PC-3 (cell line): ENCODE measurements around the gene RND3. TPM values are rescaled to one million over a fixed set of nuclear protein-coding genes. Genes with fewer than 3 reads are reported as not detected.

Experiments
- ATAC-seq: fragments of 200-7000 bp; cut with Tn5 transposase; 2 replicates; pipeline ENCODE4 v1.9.1; 2020; ENCODE audit warnings: mild to moderate bottlenecking, moderate library complexity
- BruUV-seq: library from RNA; stranded (reverse); fragments of 400-500 nt; replicated peaks from 2 replicates; lab custom pipeline; 2021; lab: Mats Ljungman, UMichigan
- CTCF ChIA-PET: fragments of 300-600 bp; sonication (Branson Sonifier 250); formaldehyde crosslinking; loops from one replicate; lab custom pipeline; 2022; ENCODE audit warnings: antibody characterized with exemption; lab: Charles Lee
- POLR2A ChIA-PET: fragments of 300-600 bp; sonication (Branson Sonifier 250); formaldehyde crosslinking; loops from one replicate; lab custom pipeline; 2022; ENCODE audit warnings: antibody characterized with exemption; ENCODE audit not compliant: unreplicated experiment; lab: Charles Lee
- DNase-seq: peaks from one replicate; pipeline ENCODE4 v3.0.0-alpha.2; 2015
- H2AFZ ChIP-seq: fragments of 300-600 bp; sonication (generic); 2 replicates; pipeline ENCODE4 v1.6.0; 2016; ENCODE audit warnings: antibody characterized with exemption, low read length
- H3F3A ChIP-seq: fragments of 300-600 bp; sonication (generic); one replicate; pipeline ENCODE4 v1.6.0; 2017; ENCODE audit warnings: antibody characterized with exemption, low read length, control low read depth, mild to moderate bottlenecking; ENCODE audit not compliant: unreplicated experiment
- H3K27ac ChIP-seq: fragments of 300-600 bp; sonication (generic); 2 replicates; pipeline ENCODE4 v1.5.1; 2016; ENCODE audit warnings: mild to moderate bottlenecking, low read length
- H3K27me3 ChIP-seq: fragments of 300-600 bp; sonication (generic); 2 replicates; pipeline ENCODE4 v1.6.1; 2016; ENCODE audit warnings: low read length, mixed read lengths
- H3K36me3 ChIP-seq: fragments of 300-600 bp; sonication (generic); 2 replicates; pipeline ENCODE4 v1.6.1; 2016; ENCODE audit warnings: low read depth, mixed run types, low read length, mixed read lengths
- H3K4me1 ChIP-seq: fragments of 300-600 bp; sonication (generic); 2 replicates; pipeline ENCODE4 v1.5.1; 2016; ENCODE audit warnings: low read length; ENCODE audit not compliant: insufficient read depth
- H3K4me2 ChIP-seq: fragments of 300-600 bp; sonication (generic); 2 replicates; pipeline ENCODE4 v1.6.0; 2016; ENCODE audit warnings: low read length
- H3K4me3 ChIP-seq: fragments of 300-600 bp; sonication (generic); 2 replicates; pipeline ENCODE4 v1.5.1; 2016; ENCODE audit warnings: mild to moderate bottlenecking, low read length, mixed read lengths
- H3K79me2 ChIP-seq: fragments of 300-600 bp; sonication (generic); 2 replicates; pipeline ENCODE4 v1.6.1; 2017; ENCODE audit warnings: low read length, mixed read lengths
- H3K9ac ChIP-seq: fragments of 300-600 bp; sonication (generic); 2 replicates; pipeline ENCODE4 v1.6.0; 2016; ENCODE audit warnings: mild to moderate bottlenecking, low read length
- H3K9me2 ChIP-seq: fragments of 300-600 bp; sonication (generic); replicated peaks from 2 replicates; pipeline ENCODE4 v1.6.1; 2016; ENCODE audit warnings: mixed run types, low read length, mixed read lengths
- H3K9me3 ChIP-seq: fragments of 300-600 bp; sonication (generic); 2 replicates; pipeline ENCODE4 v1.6.1; 2016; ENCODE audit warnings: low read length, mixed read lengths
- H4K20me1 ChIP-seq: fragments of 300-600 bp; sonication (generic); 2 replicates; pipeline ENCODE4 v1.6.1; 2016; ENCODE audit warnings: low read length, mixed read lengths
- EZH2 ChIP-seq: fragments of 300-600 bp; sonication (generic); IDR thresholded peaks from one replicate; pipeline ENCODE4 v1.6.1; 2017; ENCODE audit warnings: antibody characterized with exemption, mild to moderate bottlenecking, low read length; ENCODE audit not compliant: unreplicated experiment
- EZH2phosphoT487 ChIP-seq: fragments of 300-600 bp; sonication (generic); IDR thresholded peaks from 2 replicates; pipeline ENCODE4 v1.6.1; 2018; ENCODE audit warnings: mild to moderate bottlenecking, antibody characterized with exemption, low read length, borderline replicate concordance
- intact Hi-C: fragments of 100-400 bp; cut with micrococcal nuclease; formaldehyde crosslinking; loops from 2 replicates; pipeline ENCODE4 v1.9.0; 2023
- total RNA-seq: library from RNA; depleted of rRNA; stranded (reverse); fragments of >200 nt; gene quantifications from 2 replicates; pipeline ENCODE4 v1.2.3, GENCODE V29; 2014
- TF ChIP-seq, protein P1 (sequence below): fragments of 300-600 bp; sonication (generic); conservative IDR thresholded peaks from 2 replicates; pipeline ENCODE4 v1.5.1; 2017; ENCODE audit warnings: antibody characterized with exemption, low read depth, mild to moderate bottlenecking, low read length

RND3 gene
- total RNA-seq, 1 experiment from 2014 or later = 201 TPM

DNA sequence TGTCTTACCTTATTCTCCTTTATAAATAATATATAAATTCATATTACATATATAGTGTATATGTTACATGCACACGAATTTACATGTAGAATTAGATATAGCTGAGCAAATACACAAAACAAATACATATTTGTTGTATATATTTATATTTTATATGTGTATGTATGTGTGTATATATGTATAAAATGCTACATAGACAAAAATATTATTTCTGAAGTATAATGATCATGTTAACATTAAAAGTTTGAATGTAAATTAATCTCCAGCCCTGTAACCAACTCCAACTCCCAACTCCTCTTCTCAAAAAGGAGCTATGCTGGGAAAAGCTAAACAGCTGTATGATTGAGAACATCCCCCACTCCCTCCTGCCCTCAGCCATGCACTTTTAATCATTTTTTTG is 42.7 kb upstream of the RND3 start:
- TF ChIP-seq, protein P1, sequence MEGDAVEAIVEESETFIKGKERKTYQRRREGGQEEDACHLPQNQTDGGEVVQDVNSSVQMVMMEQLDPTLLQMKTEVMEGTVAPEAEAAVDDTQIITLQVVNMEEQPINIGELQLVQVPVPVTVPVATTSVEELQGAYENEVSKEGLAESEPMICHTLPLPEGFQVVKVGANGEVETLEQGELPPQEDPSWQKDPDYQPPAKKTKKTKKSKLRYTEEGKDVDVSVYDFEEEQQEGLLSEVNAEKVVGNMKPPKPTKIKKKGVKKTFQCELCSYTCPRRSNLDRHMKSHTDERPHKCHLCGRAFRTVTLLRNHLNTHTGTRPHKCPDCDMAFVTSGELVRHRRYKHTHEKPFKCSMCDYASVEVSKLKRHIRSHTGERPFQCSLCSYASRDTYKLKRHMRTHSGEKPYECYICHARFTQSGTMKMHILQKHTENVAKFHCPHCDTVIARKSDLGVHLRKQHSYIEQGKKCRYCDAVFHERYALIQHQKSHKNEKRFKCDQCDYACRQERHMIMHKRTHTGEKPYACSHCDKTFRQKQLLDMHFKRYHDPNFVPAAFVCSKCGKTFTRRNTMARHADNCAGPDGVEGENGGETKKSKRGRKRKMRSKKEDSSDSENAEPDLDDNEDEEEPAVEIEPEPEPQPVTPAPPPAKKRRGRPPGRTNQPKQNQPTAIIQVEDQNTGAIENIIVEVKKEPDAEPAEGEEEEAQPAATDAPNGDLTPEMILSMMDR = no peak
- TF ChIP-seq EZH2phosphoT487 = no peak
- H3F3A ChIP-seq = no peaks in the 10 kb centered on the region
- ChIA-PET POLR2A (no interaction called here), CTCF (no interaction called here)
- no peak for DNase-seq
- no peaks in the 10 kb centered on the region for H3K9me2 ChIP-seq
- H2AFZ ChIP-seq = no peak overlapping the region
- no peaks in the 10 kb centered on the region for H3K9me3 ChIP-seq
- no peaks in the 10 kb centered on the region for H3K36me3 ChIP-seq
- H3K4me2 ChIP-seq = peak overlapping the region; percentile 78; the same call in 1 of the 2 replicates
- no peak for ATAC-seq
- no peak overlapping the region for H3K4me3 ChIP-seq
- H3K27me3 ChIP-seq = no peaks in the 10 kb centered on the region
- intact Hi-C loops = no loop called here
- no TSS peak for BruUV-seq
- H4K20me1 ChIP-seq = no peaks in the 10 kb centered on the region
- no peaks in the 10 kb centered on the region for H3K79me2 ChIP-seq
- H3K4me1 ChIP-seq = peaks cover 69% of the 10 kb centered on the region
- H3K27ac ChIP-seq = peak overlapping the region; percentile 91
- H3K9ac ChIP-seq = no peak overlapping the region

DNA sequence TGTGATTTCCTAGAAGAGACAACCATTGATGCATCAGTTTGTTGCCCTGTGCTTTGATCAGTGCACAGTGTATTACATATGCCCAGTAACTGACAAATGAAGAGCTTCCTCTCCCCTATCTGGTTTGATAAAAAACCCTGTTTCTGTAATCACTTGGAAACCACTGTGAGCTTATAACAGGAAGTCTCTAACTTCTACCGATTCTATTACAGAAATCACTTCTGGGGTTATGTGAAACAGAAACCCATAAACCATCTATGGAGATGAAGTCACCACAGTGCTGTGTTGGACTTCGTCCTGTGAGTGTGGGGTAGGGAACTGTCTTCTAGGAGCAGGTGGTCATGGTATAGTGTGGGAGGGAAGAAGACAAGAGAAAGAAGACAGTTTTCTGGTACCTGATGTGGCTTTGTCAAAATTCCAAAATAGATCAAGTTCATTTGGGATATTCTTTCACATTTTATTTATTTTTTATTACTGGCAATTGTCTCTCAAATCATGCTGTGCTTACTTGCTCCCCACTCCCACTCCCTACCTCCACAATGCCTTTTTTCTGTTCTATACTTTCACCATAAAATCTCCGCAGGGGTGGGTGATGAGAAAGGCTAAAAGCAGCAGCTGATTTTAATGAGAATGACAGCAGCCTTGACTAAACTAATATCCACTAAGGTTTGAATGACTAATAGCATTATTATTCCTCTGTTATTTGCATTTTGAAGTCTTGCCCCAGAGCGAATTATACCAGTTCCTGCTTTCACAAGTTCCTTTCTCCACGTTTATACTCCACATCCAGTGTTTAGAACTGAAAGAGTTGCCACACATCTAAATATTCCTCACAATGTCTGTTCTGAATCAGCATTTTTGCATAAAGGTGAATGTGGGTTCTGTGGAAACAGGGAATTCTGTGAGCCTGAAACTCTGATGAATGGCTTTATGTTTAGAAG is 41.7 kb upstream of the RND3 start:
- H2AFZ ChIP-seq = peak overlapping the region; percentile 33
- CTCF ChIA-PET = no interaction called here
- BruUV-seq = TSS peak; percentile 82
- intact Hi-C loops = loop anchor here (1.0 to 10.0 kb wide), 4 partner anchors 43 to 416 kb away; no protein-coding TSS in a partner anchor
- no peaks in the 10 kb centered on the region for H4K20me1 ChIP-seq
- H3K27me3 ChIP-seq = no peaks in the 10 kb centered on the region
- H3K9ac ChIP-seq = peak overlapping the region; percentile 63
- H3K4me2 ChIP-seq = peak overlapping the region; percentile 78
- H3K79me2 ChIP-seq = no peaks in the 10 kb centered on the region
- TF ChIP-seq EZH2 = no peak
- no peak for TF ChIP-seq EZH2phosphoT487
- TF ChIP-seq, protein P1 = no peak
- H3K4me1 ChIP-seq = peaks cover 69% of the 10 kb centered on the region
- peak overlapping the region; percentile 34 for H3K4me3 ChIP-seq
- H3F3A ChIP-seq = no peaks in the 10 kb centered on the region
- POLR2A ChIA-PET = interaction anchor here (0.6 kb wide), 1 partner anchor 708 kb away, joined by 3 read pairs; no protein-coding TSS in a partner anchor
- ATAC-seq (peak; percentile 75), DNase-seq (peak; percentile 92)
- no peaks in the 10 kb centered on the region for H3K9me2 ChIP-seq
- peak overlapping the region; percentile 91 for H3K27ac ChIP-seq
- no peaks in the 10 kb centered on the region for H3K36me3 ChIP-seq
- H3K9me3 ChIP-seq = no peaks in the 10 kb centered on the region
